CD8-positive, alpha-beta memory T cell (primary cell): Measurements from ENCODE around the gene KIAA1614. TPM values are rescaled to one million over a fixed set of nuclear protein-coding genes. Genes with fewer than 3 reads are reported as not detected.
A peak's percentile ranks its signal among the peaks of the same experiment; 100 is the strongest.
"Not testable (repeated sequence)": the region's sequence is repeated elsewhere in the genome, so short reads cannot be mapped to it uniquely, and the experiment has no call there.

ENCODE experiments used
- CTCF ChIA-PET: fragments of 350-600 bp; sonication (Branson Sonifier 250); formaldehyde crosslinking; loops from one replicate; lab custom pipeline; 2021; ENCODE audit warnings: antibody characterized with exemption; lab: Charles Lee
- POLR2A ChIA-PET: fragments of 350-600 bp; sonication (Branson Sonifier 250); formaldehyde crosslinking; loops from one replicate; lab custom pipeline; 2021; ENCODE audit warnings: antibody characterized with exemption; lab: Charles Lee
- DNase-seq, 5 donors: peaks; one replicate each; pipeline versions ENCODE4 v3.0.0 to v3.0.0-alpha.2; 2020 to 2022; ENCODE audit warnings: mixed read lengths in 1 of 5
- H3K27ac ChIP-seq: one replicate; pipeline ENCODE4 v1.7.0; 2013; ENCODE audit warnings: low read depth, mild to moderate bottlenecking, low read length, moderate library complexity
- H3K27me3 ChIP-seq: 2 replicates; pipeline ENCODE4 v1.7.0; 2013; ENCODE audit warnings: low read length, mild to moderate bottlenecking; ENCODE audit not compliant: insufficient read depth, poor library complexity, severe bottlenecking
- H3K36me3 ChIP-seq: 2 replicates; pipeline ENCODE4 v1.7.0; 2013; ENCODE audit warnings: mild to moderate bottlenecking, low read length, moderate library complexity; ENCODE audit not compliant: insufficient read depth
- H3K4me1 ChIP-seq: 2 replicates; pipeline ENCODE4 v1.7.0; 2013; ENCODE audit warnings: mild to moderate bottlenecking, low read length, moderate library complexity; ENCODE audit not compliant: insufficient read depth
- H3K4me3 ChIP-seq: 2 replicates; pipeline ENCODE4 v1.7.0; 2013; ENCODE audit warnings: mild to moderate bottlenecking, low read length
- H3K9me3 ChIP-seq: 2 replicates; pipeline ENCODE4 v1.7.0; 2013; ENCODE audit warnings: mild to moderate bottlenecking, low read length
- H3K27ac Mint-ChIP-seq, 8 donors: one replicate each; pipeline ENCODE4 v1.8.0; 2020 to 2021; ENCODE audit warnings: mixed read lengths in 8 of 8, mild to moderate bottlenecking in 6 of 8, inconsistent platforms in 3 of 8, moderate library complexity in 3 of 8
- H3K27me3 Mint-ChIP-seq, 2 donors: one replicate each; pipeline ENCODE4 v1.8.0; 2020 to 2021; ENCODE audit warnings: mixed read lengths in 2 of 2, mild to moderate bottlenecking in 1 of 2, moderate library complexity in 1 of 2
- H3K36me3 Mint-ChIP-seq, 3 donors: one replicate each; pipeline ENCODE4 v1.8.0; 2020 to 2021; ENCODE audit warnings: mixed read lengths in 3 of 3, inconsistent platforms in 1 of 3, mild to moderate bottlenecking in 1 of 3
- H3K4me1 Mint-ChIP-seq, 3 donors: one replicate each; pipeline ENCODE4 v1.8.0; 2020 to 2021; ENCODE audit warnings: mixed read lengths in 3 of 3, inconsistent platforms in 1 of 3, mild to moderate bottlenecking in 1 of 3
- H3K4me3 Mint-ChIP-seq, 7 donors: one replicate each; pipeline ENCODE4 v1.8.0; 2020 to 2021; ENCODE audit warnings: mixed read lengths in 7 of 7, mild to moderate bottlenecking in 6 of 7, moderate library complexity in 4 of 7, inconsistent platforms in 2 of 7
- H3K9me3 Mint-ChIP-seq, 5 donors: one replicate each; pipeline ENCODE4 v1.8.0; 2020 to 2022; ENCODE audit warnings: mixed read lengths in 5 of 5, mild to moderate bottlenecking in 3 of 5, moderate library complexity in 2 of 5, inconsistent platforms in 1 of 5
- polyA plus RNA-seq: library from polyadenylated mRNA; unstranded; fragments of 300-500 nt; fragmentation: Illumina TruSeq; gene quantifications from one replicate; pipeline ENCODE4 v1.2.3, GENCODE V29; 2021
- total RNA-seq, 2 experiments: library from RNA; stranded (reverse); gene quantifications; one replicate each; pipeline ENCODE4 v1.2.3, GENCODE V29; 2021

The KIAA1614 gene
- total and polyA plus RNA-seq, 3 experiments from 2014 or later, result 0.10 to 0.49 (median 0.22) TPM

DNA sequence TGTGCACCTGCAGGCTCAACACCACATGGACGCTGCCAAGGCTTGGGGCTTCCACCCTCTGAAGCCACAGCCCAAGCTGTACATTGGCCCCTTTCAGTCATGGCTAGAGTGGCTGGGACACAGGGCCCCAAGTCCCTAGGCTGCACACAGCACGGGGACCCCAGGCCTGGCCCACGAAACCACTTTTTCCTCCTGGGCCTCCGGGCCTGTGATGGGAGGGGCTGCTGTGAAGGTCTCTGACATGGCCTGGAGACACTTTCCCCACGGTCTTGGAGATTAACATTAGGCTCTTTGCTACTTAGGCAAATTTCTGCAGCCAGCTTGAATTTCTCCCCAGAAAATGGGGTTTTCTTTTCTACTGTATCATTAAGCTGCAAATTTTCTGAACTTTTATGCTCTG lies 46.9 kb downstream of the KIAA1614 start:
- H3K27ac ChIP-seq, result not testable (repeated sequence)
- H3K27ac Mint-ChIP-seq, result peak overlapping the region in 1 of 8 donors; percentile 3

GRCh38 chr1:180961622-180962021 lies 48.9 kb downstream of the KIAA1614 start:
- Mint-ChIP-seq H3K27me3 (peaks cover 0 to 1% of the 10 kb centered on the region in 2 donors), H3K4me3 (no peak overlapping the region), H3K36me3 (peaks cover 6 to 42% (median 8%) of the 10 kb centered on the region in 3 donors), H3K27ac (peak overlapping the region in 1 of 8 donors; percentile 23), H3K9me3 (no peaks in the 10 kb centered on the region), H3K4me1 (peaks cover 0 to 6% (median 0%) of the 10 kb centered on the region in 3 donors)
- no peaks in the 10 kb centered on the region for H3K4me1 ChIP-seq
- H3K9me3 ChIP-seq, result no peaks in the 10 kb centered on the region
- H3K36me3 ChIP-seq, result no peaks in the 10 kb centered on the region
- no peak for DNase-seq
- H3K27ac ChIP-seq, result no peak overlapping the region
- no peaks in the 10 kb centered on the region for H3K27me3 ChIP-seq
- CTCF ChIA-PET, result no interaction called here
- H3K4me3 ChIP-seq, result no peak overlapping the region
- POLR2A ChIA-PET, result no interaction called here

More for the DNA sequence above, 46.9 kb downstream of the KIAA1614 start:
- H3K36me3 Mint-ChIP-seq, result peaks cover 6 to 29% (median 6%) of the 10 kb centered on the region in 3 donors
- H3K9me3 Mint-ChIP-seq, H3K9me3 ChIP-seq, H3K4me1 ChIP-seq, POLR2A ChIA-PET, H3K4me1 Mint-ChIP-seq, H3K4me3 Mint-ChIP-seq, CTCF ChIA-PET, H3K27me3 Mint-ChIP-seq, DNase-seq, H3K36me3 ChIP-seq, H3K27me3 ChIP-seq, H3K4me3 ChIP-seq: not testable (repeated sequence)

GRCh38 chr1:180962178-180962577 lies 49.5 kb downstream of the KIAA1614 start:
- H3K4me3 ChIP-seq, result no peak overlapping the region
- no peaks in the 10 kb centered on the region for H3K27me3 ChIP-seq
- H3K36me3 ChIP-seq, result no peaks in the 10 kb centered on the region
- ChIA-PET POLR2A (no interaction called here), CTCF (no interaction called here)
- Mint-ChIP-seq H3K9me3 (no peaks in the 10 kb centered on the region), H3K4me1 (peaks cover 0 to 6% (median 0%) of the 10 kb centered on the region in 3 donors), H3K27ac (no peak overlapping the region), H3K4me3 (no peak overlapping the region), H3K36me3 (peaks cover 6 to 47% (median 11%) of the 10 kb centered on the region in 3 donors), H3K27me3 (peaks cover 0 to 1% of the 10 kb centered on the region in 2 donors)
- H3K4me1 ChIP-seq, result no peaks in the 10 kb centered on the region
- no peaks in the 10 kb centered on the region for H3K9me3 ChIP-seq
- DNase-seq, result no peak
- H3K27ac ChIP-seq, result no peak overlapping the region

- no peaks in the 10 kb centered on the region for H3K27me3 ChIP-seq
- H3K36me3 Mint-ChIP-seq, result peaks cover 6 to 48% (median 11%) of the 10 kb centered on the region in 3 donors
- no peaks in the 10 kb centered on the region for H3K4me1 ChIP-seq
- H3K4me1 Mint-ChIP-seq, result peaks cover 0 to 6% (median 0%) of the 10 kb centered on the region in 3 donors
- no peaks in the 10 kb centered on the region for H3K9me3 Mint-ChIP-seq
- no peak overlapping the region for H3K4me3 ChIP-seq
- POLR2A ChIA-PET, result no interaction called here
- H3K36me3 ChIP-seq, result no peaks in the 10 kb centered on the region
- no peaks in the 10 kb centered on the region for H3K9me3 ChIP-seq
- no peak for DNase-seq
- H3K4me3 Mint-ChIP-seq, result no peak overlapping the region
- CTCF ChIA-PET, result no interaction called here
- no peak overlapping the region for H3K27ac ChIP-seq
- H3K27me3 Mint-ChIP-seq, result peaks cover 0 to 1% of the 10 kb centered on the region in 2 donors
- no peak overlapping the region for H3K27ac Mint-ChIP-seq
Observed at GRCh38 chr1:180964056-180964455, 51.4 kb downstream of the KIAA1614 start.

- no peaks in the 10 kb centered on the region for H3K27me3 ChIP-seq
- H3K9me3 ChIP-seq, result no peaks in the 10 kb centered on the region
- peaks cover 0 to 6% (median 0%) of the 10 kb centered on the region in 3 donors for H3K4me1 Mint-ChIP-seq
- peaks cover 6 to 49% (median 12%) of the 10 kb centered on the region in 3 donors for H3K36me3 Mint-ChIP-seq
- DNase-seq, result no peak
- H3K4me1 ChIP-seq, result no peaks in the 10 kb centered on the region
- POLR2A ChIA-PET, result no interaction called here
- H3K36me3 ChIP-seq, result no peaks in the 10 kb centered on the region
- H3K27ac Mint-ChIP-seq, result no peak overlapping the region
- no peak overlapping the region for H3K27ac ChIP-seq
- no peak overlapping the region for H3K4me3 Mint-ChIP-seq
- H3K9me3 Mint-ChIP-seq, result no peaks in the 10 kb centered on the region
- no peak overlapping the region for H3K4me3 ChIP-seq
- peaks cover 0 to 1% of the 10 kb centered on the region in 2 donors for H3K27me3 Mint-ChIP-seq
- CTCF ChIA-PET, result no interaction called here
Observed at GRCh38 chr1:180964595-180964994, 51.9 kb downstream of the KIAA1614 start.

DNA sequence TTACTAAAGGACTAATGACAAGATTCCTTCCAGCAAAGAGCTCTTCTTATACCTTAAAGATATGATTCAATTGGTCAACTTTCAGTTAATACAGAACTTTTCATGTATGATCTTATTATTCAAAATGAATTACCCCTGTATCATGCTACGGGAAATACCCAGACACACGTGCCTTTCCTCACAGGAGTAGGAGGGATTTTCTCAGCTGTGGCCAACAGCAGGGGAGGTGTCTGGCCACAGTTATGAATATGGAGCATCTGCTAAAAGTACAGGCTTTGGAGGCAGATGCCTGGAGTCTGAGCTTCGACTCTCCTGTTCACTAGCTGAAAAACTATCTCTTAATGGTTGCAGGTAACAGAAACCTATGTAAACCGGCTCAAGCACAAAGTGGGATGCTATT lies 53.6 kb downstream of the KIAA1614 start:
- Histone ChIP-seq H3K27me3 (no peaks in the 10 kb centered on the region), H3K4me1 (no peaks in the 10 kb centered on the region), H3K9me3 (no peaks in the 10 kb centered on the region), H3K27ac (no peak overlapping the region), H3K36me3 (no peaks in the 10 kb centered on the region), H3K4me3 (no peak overlapping the region)
- Mint-ChIP-seq H3K36me3 (peaks cover 0 to 55% (median 12%) of the 10 kb centered on the region in 3 donors), H3K4me1 (peaks cover 0 to 6% (median 0%) of the 10 kb centered on the region in 3 donors), H3K27me3 (peaks cover 0 to 1% of the 10 kb centered on the region in 2 donors), H3K4me3 (no peak overlapping the region), H3K9me3 (no peaks in the 10 kb centered on the region), H3K27ac (peak overlapping the region in 2 of 8 donors; percentile 18 to 24)
- DNase-seq, result no peak
- ChIA-PET POLR2A (no interaction called here), CTCF (no interaction called here)

- DNase-seq, result no peak
- Mint-ChIP-seq H3K4me3 (no peak overlapping the region), H3K9me3 (no peaks in the 10 kb centered on the region), H3K27me3 (peaks cover 0 to 1% of the 10 kb centered on the region in 2 donors), H3K36me3 (peaks cover 0 to 57% (median 12%) of the 10 kb centered on the region in 3 donors), H3K4me1 (peaks cover 0 to 9% (median 0%) of the 10 kb centered on the region in 3 donors), H3K27ac (peak overlapping the region in 1 of 8 donors; percentile 17)
- H3K36me3 ChIP-seq, result no peaks in the 10 kb centered on the region
- ChIA-PET CTCF (no interaction called here), POLR2A (no interaction called here)
- H3K4me3 ChIP-seq, result no peak overlapping the region
- H3K9me3 ChIP-seq, result no peaks in the 10 kb centered on the region
- H3K27me3 ChIP-seq, result no peaks in the 10 kb centered on the region
- no peaks in the 10 kb centered on the region for H3K4me1 ChIP-seq
- H3K27ac ChIP-seq, result no peak overlapping the region
Observed at GRCh38 chr1:180966744-180967536, 54.2 kb downstream of the KIAA1614 start.

DNA sequence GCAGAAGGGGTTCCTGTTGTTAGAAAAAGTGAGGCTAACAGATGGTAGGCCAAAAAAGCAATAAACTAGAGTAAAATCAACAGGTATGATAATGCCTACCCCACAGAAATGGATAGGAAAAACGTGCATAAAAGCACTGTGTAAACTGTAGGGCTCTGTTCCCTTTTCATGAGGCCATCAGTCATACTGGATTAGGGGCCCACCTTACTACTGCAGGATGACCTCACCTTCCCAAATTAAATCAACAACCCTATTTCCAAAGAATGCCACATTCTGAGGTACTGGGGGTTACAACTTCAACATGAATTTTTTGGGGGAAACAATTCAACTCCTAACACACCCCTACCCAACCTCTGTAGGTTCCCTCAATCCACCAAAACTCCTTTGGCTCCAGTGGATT lies 54.9 kb downstream of the KIAA1614 start:
- Histone ChIP-seq H3K4me1 (no peaks in the 10 kb centered on the region), H3K9me3 (no peaks in the 10 kb centered on the region), H3K4me3 (no peak overlapping the region), H3K36me3 (no peaks in the 10 kb centered on the region), H3K27ac (no peak overlapping the region), H3K27me3 (no peaks in the 10 kb centered on the region)
- Mint-ChIP-seq H3K9me3 (no peaks in the 10 kb centered on the region), H3K27ac (no peak overlapping the region), H3K4me3 (no peak overlapping the region), H3K27me3 (peaks cover 0 to 1% of the 10 kb centered on the region in 2 donors), H3K36me3 (peaks cover 0 to 62% (median 16%) of the 10 kb centered on the region in 3 donors), H3K4me1 (peaks cover 0 to 9% (median 0%) of the 10 kb centered on the region in 3 donors)
- ChIA-PET POLR2A (no interaction called here), CTCF (no interaction called here)
- DNase-seq, result no peak
